Glutamatergic neuron (in vitro differentiated cells): ENCODE measurements around the gene NFASC. TPM values are rescaled to one million over a fixed set of nuclear protein-coding genes. Genes with fewer than 3 reads are reported as not detected.

ENCODE experiments used
- DNase-seq: peaks from one replicate; pipeline ENCODE4 v3.0.0; 2022
- H3K27ac Mint-ChIP-seq: one replicate; pipeline ENCODE4 v1.8.0; 2020; ENCODE audit warnings: mild to moderate bottlenecking, mixed read lengths, inconsistent platforms; ENCODE audit not compliant: unreplicated experiment
- H3K27me3 Mint-ChIP-seq: one replicate; pipeline ENCODE4 v1.8.0; 2020; ENCODE audit warnings: mild to moderate bottlenecking, moderate library complexity, mixed read lengths, inconsistent platforms; ENCODE audit not compliant: unreplicated experiment
- H3K36me3 Mint-ChIP-seq: one replicate; pipeline ENCODE4 v1.8.0; 2020; ENCODE audit warnings: mild to moderate bottlenecking, mixed read lengths, inconsistent platforms; ENCODE audit not compliant: unreplicated experiment
- H3K4me1 Mint-ChIP-seq: one replicate; pipeline ENCODE4 v1.8.0; 2020; ENCODE audit warnings: mild to moderate bottlenecking, low read depth, mixed read lengths, inconsistent platforms; ENCODE audit not compliant: unreplicated experiment
- H3K4me3 Mint-ChIP-seq: one replicate; pipeline ENCODE4 v1.8.0; 2020; ENCODE audit warnings: mild to moderate bottlenecking, mixed read lengths, inconsistent platforms; ENCODE audit not compliant: unreplicated experiment
- H3K9me3 Mint-ChIP-seq: one replicate; pipeline ENCODE4 v1.8.0; 2020; ENCODE audit warnings: mild to moderate bottlenecking, moderate library complexity, mixed read lengths, inconsistent platforms; ENCODE audit not compliant: unreplicated experiment
- CTCF ChIP-seq: fragments of 200-600 bp; sonication (generic); IDR thresholded peaks from one replicate; pipeline ENCODE4 v1.5.0; 2021; ENCODE audit not compliant: partially characterized antibody, unreplicated experiment
- total RNA-seq: library from RNA; stranded (reverse); fragmentation: NEBNext Ultra II Directional; extraction: Animal tissue kit (Norgen Biotek cat#: 25700); gene quantifications from one replicate; pipeline ENCODE4 v1.2.1, GENCODE V29; 2021; ENCODE audit not compliant: unreplicated experiment

The NFASC gene
- total RNA-seq, 1 donor from 2014 or later = 301 TPM

DNA sequence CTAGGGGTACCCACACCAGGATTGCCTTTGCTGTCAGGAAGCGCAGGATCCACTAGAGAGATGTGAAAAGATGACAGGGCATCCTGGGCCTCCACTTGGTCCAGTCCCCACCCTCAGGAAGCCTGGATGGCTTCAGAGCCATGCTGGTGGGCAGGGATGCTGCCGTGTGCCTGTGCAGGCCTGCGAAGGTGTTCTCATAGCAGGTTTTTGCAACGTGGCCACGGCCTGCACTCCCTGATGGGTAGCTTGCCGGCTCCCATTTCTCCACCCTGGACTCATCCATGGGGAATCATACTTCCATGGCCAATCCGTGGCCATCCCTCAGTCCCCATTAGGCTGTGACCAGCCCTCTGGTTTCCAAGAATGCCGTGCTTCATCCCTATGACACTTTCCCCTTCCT is 138.2 kb downstream of the NFASC start:
- H3K36me3 Mint-ChIP-seq = peaks cover 17% of the 10 kb centered on the region
- peaks cover 42% of the 10 kb centered on the region for H3K4me1 Mint-ChIP-seq
- no peak overlapping the region for H3K27ac Mint-ChIP-seq
- TF ChIP-seq CTCF = no peak
- H3K4me3 Mint-ChIP-seq = no peak overlapping the region
- no peak for DNase-seq
- H3K9me3 Mint-ChIP-seq = peaks cover 31% of the 10 kb centered on the region
- H3K27me3 Mint-ChIP-seq = peaks cover 14% of the 10 kb centered on the region

GRCh38 chr1:205009670-205010069 is 139.0 kb downstream of the NFASC start:
- peak overlapping the region; percentile 56 for H3K4me3 Mint-ChIP-seq
- no peak for TF ChIP-seq CTCF
- peaks cover 31% of the 10 kb centered on the region for H3K9me3 Mint-ChIP-seq
- no peak for DNase-seq
- H3K27ac Mint-ChIP-seq = peak overlapping the region; percentile 69
- H3K36me3 Mint-ChIP-seq = peaks cover 17% of the 10 kb centered on the region
- peaks cover 46% of the 10 kb centered on the region for H3K4me1 Mint-ChIP-seq
- H3K27me3 Mint-ChIP-seq = peaks cover 20% of the 10 kb centered on the region

DNA sequence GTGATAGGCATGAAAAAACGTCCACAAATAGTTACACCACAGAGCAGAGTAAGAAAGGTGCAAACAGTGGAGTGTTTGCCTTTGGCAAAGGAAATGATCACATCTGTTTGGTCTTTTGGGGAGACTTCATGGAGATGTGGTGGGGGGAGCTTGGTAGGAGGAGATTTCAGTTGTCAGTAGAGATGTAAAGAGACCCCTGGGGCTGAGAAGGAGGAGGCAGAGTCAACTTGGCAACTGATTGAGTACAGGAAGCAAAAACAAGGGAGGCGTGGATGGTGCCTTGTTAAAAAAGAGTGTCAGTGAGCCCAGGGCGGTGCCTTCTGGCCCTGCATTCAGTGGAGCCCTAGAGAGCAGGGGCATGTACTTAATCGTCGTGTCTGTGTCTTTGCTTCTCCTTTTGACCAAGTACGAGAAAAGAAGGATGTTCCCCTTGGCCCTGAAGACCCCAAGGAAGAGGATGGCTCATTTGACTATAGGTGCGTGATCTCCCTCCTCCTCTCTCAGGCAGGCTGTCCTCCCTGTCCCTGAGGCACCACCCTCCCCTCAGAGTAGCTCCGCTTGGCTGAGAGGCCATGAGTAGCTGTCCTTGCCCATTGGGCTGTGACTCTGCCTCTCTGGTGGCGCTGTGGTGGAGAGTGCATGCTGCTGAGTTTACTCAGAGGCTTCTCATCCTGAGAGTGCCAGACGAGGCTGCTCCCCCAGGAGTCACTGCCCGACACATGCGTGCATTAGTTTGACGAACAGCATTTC is 141.9 kb downstream of the NFASC start:
- no peak for TF ChIP-seq CTCF
- Mint-ChIP-seq H3K36me3 (peaks cover 14% of the 10 kb centered on the region), H3K27ac (peak overlapping the region; percentile 53), H3K4me1 (peaks cover 45% of the 10 kb centered on the region), H3K27me3 (peaks cover 22% of the 10 kb centered on the region), H3K4me3 (peak overlapping the region; percentile 44), H3K9me3 (peaks cover 29% of the 10 kb centered on the region)
- DNase-seq = no peak

- Mint-ChIP-seq H3K27me3 (peaks cover 23% of the 10 kb centered on the region), H3K4me1 (peaks cover 45% of the 10 kb centered on the region), H3K9me3 (peaks cover 25% of the 10 kb centered on the region), H3K4me3 (peak overlapping the region; percentile 26), H3K36me3 (peaks cover 14% of the 10 kb centered on the region), H3K27ac (peak overlapping the region; percentile 45)
- DNase-seq = no peak
- TF ChIP-seq CTCF = no peak
Observed at GRCh38 chr1:205013683-205014367, 143.2 kb downstream of the NFASC start.

DNA sequence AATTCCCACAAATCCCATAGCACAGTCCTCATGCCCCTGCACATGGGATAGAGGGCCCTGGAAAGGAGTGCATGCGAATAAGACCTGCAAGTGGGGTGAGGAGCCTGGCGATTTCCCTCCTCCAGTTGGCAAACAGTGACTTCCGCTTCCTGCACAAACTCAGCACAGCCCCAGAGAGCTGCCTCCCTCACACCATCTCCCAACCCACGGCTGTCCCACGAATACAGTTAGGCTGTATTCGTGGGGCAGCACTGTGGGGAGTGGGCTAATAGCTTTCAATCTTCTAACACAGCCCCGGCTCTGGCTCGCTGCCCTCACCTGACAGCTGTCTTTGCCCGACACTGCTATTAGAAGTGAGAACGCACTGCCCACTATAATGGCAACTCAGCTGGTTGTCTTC is 144.1 kb downstream of the NFASC start:
- Mint-ChIP-seq H3K4me3 (no peak overlapping the region), H3K36me3 (peaks cover 7% of the 10 kb centered on the region), H3K27me3 (peaks cover 21% of the 10 kb centered on the region), H3K27ac (no peak overlapping the region), H3K9me3 (peaks cover 23% of the 10 kb centered on the region), H3K4me1 (peaks cover 38% of the 10 kb centered on the region)
- DNase-seq = no peak
- no peak for TF ChIP-seq CTCF
